SK-N-MC (cell line): ENCODE data around the gene METTL24.

ENCODE experiments used
- EZH2 ChIP-seq: fragments of 200-600 bp; sonication (generic); IDR thresholded peaks from one replicate; pipeline ENCODE4 v1.6.1; 2017; ENCODE audit warnings: antibody characterized with exemption
- FOXP2 ChIP-seq: optimal IDR thresholded peaks from 2 replicates; pipeline ENCODE3; 2011; ENCODE audit warnings: mild to moderate bottlenecking, moderate library complexity; ENCODE audit not compliant: insufficient read depth; ENCODE audit errors: extremely low read length, control extremely low read depth
- POLR2AphosphoS5 ChIP-seq: IDR thresholded peaks from 2 replicates; pipeline ENCODE4 v1.6.1; 2012; ENCODE audit warnings: mild to moderate bottlenecking, low read depth, low read length, borderline replicate concordance

DNA sequence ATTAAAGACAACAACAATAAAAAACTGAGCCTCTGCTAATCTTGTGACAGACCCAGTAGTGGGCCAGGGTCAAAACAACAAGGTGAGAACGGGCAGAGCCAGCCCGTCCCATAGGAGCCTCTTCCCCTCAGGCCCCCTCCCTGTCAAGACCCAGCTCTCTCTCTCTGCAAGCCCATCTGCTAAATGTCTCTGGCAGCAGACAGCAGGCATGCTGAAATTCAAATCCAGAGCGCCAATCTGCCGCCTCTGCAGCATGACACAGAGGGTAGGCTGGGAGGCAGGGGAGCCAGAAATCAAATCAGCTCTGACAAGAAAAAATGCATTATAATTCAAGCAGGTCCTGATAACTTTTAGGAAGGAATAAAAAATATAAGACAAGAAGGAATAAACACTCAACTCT lies 26.3 kb downstream of the METTL24 start:
- TF ChIP-seq EZH2 (no peak), POLR2AphosphoS5 (no peak), FOXP2 (no peak)
